Large intestine (tissue), 3 donors: ENCODE data around the gene IMPDH1. TPM values are rescaled to one million over a fixed set of nuclear protein-coding genes. Genes with fewer than 3 reads are reported as not detected.

Experiments used
- DNase-seq, 2 donors: peaks; one replicate each; pipeline versions ENCODE4 v3.0.0 to v3.0.0-alpha.2; 2013
- H3K27ac ChIP-seq: one replicate; pipeline ENCODE4 v1.5.1; 2013; ENCODE audit warnings: low read length
- H3K27me3 ChIP-seq: 2 replicates; pipeline ENCODE4 v1.6.1; 2013; ENCODE audit warnings: low read length; ENCODE audit not compliant: control insufficient read depth, insufficient read depth
- H3K36me3 ChIP-seq: 2 replicates; pipeline ENCODE4 v1.6.1; 2013; ENCODE audit warnings: low read length; ENCODE audit not compliant: control insufficient read depth, insufficient read depth
- H3K4me1 ChIP-seq: one replicate; pipeline ENCODE4 v1.6.1; 2013; ENCODE audit warnings: low read length; ENCODE audit not compliant: control insufficient read depth, insufficient read depth
- H3K4me3 ChIP-seq: one replicate; pipeline ENCODE4 v1.5.1; 2013; ENCODE audit warnings: low read length
- H3K9me3 ChIP-seq: one replicate; pipeline ENCODE4 v1.6.1; 2013; ENCODE audit warnings: mild to moderate bottlenecking, low read depth, low read length, moderate library complexity; ENCODE audit not compliant: control insufficient read depth
- whole genome bisulfite sequencing: methylation state at CpG from one replicate; pipeline ENCODE4 v1.1.5; 2013; ENCODE audit warnings: low lambda C conversion rate; ENCODE audit not compliant: insufficient coverage; 5-methylcytosine and 5-hydroxymethylcytosine counted together
- polyA plus RNA-seq: library from polyadenylated mRNA; unstranded; fragments of 120-200 nt; gene quantifications from one replicate; pipeline ENCODE4 v1.2.1, GENCODE V29; 2013

Gene IMPDH1
- polyA plus RNA-seq, 1 donor = 15.4 TPM

DNA sequence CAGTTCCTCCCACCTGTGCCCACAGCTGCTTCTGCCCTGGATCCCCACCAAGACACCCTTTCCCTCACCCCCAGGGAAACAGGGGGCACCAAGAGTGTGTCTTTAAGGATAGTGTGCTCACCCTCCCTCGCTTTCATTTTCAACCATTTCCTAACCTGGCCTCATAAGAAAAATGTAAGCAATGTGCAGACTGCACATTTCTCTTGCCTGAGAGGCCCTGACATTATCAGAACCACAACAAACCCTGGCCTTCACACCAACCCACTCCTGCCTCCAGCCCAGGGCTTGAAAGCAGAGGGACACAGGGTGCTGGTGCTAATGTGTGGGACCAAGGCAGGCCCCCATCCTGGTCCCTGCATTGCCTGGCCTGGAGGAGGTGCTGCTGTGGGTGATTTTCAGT is 11.0 kb upstream of the IMPDH1 start:
- no CpG with 5 or more reads among the region's 1 CpG for WGBS
- no peaks in the 10 kb centered on the region for H3K9me3 ChIP-seq
- no peaks in the 10 kb centered on the region for H3K36me3 ChIP-seq
- H3K27me3 ChIP-seq = no peaks in the 10 kb centered on the region
- no peak overlapping the region for H3K4me3 ChIP-seq
- no peak overlapping the region for H3K27ac ChIP-seq
- DNase-seq = no peak
- H3K4me1 ChIP-seq = peaks cover 3% of the 10 kb centered on the region

- Histone ChIP-seq H3K9me3 (no peaks in the 10 kb centered on the region), H3K27ac (no peak overlapping the region), H3K4me3 (no peak overlapping the region), H3K27me3 (peaks cover 2% of the 10 kb centered on the region), H3K36me3 (no peaks in the 10 kb centered on the region), H3K4me1 (peaks cover 3% of the 10 kb centered on the region)
- no peak for DNase-seq
- no CpG with 5 or more reads among the region's 7 CpGs for WGBS
Observed at GRCh38 chr7:128419257-128419656, 9.5 kb upstream of the IMPDH1 start.

GRCh38 chr7:128417071-128417470 is 7.3 kb upstream of the IMPDH1 start:
- Histone ChIP-seq H3K36me3 (no peaks in the 10 kb centered on the region), H3K4me1 (peaks cover 3% of the 10 kb centered on the region)
- WGBS = no CpG with 5 or more reads among the region's 3 CpGs

DNA sequence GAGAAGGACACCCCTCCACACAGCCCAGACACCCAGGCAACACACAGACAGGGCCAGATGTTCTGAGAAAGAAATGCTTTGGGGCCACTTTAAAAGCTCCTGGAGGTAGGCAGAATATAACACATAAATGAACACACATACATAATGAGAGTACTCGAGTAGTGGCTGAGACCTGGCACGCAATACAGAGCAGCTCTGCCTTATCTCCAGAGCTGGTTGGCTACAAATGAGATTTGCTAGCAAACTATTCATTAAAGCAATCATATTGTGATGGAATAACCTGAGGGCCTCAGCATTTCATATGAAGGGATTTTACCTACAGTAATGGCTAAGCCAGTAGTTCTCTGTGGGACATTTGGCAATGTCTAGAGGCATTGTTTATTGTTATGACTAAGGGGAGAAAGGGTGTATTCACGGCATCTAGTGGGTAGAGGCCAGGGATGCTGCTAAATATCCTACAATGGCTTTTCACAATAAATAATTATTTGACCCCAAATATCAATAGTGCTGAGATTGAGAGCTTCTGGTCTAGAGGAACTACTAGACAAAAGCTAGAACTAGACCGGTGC is 5.5 kb upstream of the IMPDH1 start:
- Histone ChIP-seq H3K27me3 (peaks cover 2% of the 10 kb centered on the region), H3K9me3 (no peaks in the 10 kb centered on the region), H3K36me3 (no peaks in the 10 kb centered on the region), H3K27ac (no peak overlapping the region), H3K4me3 (no peak overlapping the region), H3K4me1 (peaks cover 3% of the 10 kb centered on the region)
- WGBS = no CpG with 5 or more reads among the region's 4 CpGs
- DNase-seq = no peak

More at GRCh38 chr7:128417071-128417470, 7.3 kb upstream of the IMPDH1 start:
- no peak for DNase-seq
- H3K9me3 ChIP-seq = no peaks in the 10 kb centered on the region
- no peak overlapping the region for H3K4me3 ChIP-seq
- H3K27ac ChIP-seq = no peak overlapping the region
- peaks cover 2% of the 10 kb centered on the region for H3K27me3 ChIP-seq

GRCh38 chr7:128410451-128410753 is 620 bp upstream of the IMPDH1 start:
- H3K4me1 ChIP-seq = peaks cover 9% of the 10 kb centered on the region
- no CpG with 5 or more reads among the region's 6 CpGs for WGBS
- H3K9me3 ChIP-seq = no peaks in the 10 kb centered on the region
- H3K27ac ChIP-seq = peak overlapping the region; percentile 57
- peak overlapping the region; percentile 73 for H3K4me3 ChIP-seq
- DNase-seq = peak in 1 of 2 donors; percentile 37
- no peaks in the 10 kb centered on the region for H3K36me3 ChIP-seq
- peaks cover 21% of the 10 kb centered on the region for H3K27me3 ChIP-seq

DNA sequence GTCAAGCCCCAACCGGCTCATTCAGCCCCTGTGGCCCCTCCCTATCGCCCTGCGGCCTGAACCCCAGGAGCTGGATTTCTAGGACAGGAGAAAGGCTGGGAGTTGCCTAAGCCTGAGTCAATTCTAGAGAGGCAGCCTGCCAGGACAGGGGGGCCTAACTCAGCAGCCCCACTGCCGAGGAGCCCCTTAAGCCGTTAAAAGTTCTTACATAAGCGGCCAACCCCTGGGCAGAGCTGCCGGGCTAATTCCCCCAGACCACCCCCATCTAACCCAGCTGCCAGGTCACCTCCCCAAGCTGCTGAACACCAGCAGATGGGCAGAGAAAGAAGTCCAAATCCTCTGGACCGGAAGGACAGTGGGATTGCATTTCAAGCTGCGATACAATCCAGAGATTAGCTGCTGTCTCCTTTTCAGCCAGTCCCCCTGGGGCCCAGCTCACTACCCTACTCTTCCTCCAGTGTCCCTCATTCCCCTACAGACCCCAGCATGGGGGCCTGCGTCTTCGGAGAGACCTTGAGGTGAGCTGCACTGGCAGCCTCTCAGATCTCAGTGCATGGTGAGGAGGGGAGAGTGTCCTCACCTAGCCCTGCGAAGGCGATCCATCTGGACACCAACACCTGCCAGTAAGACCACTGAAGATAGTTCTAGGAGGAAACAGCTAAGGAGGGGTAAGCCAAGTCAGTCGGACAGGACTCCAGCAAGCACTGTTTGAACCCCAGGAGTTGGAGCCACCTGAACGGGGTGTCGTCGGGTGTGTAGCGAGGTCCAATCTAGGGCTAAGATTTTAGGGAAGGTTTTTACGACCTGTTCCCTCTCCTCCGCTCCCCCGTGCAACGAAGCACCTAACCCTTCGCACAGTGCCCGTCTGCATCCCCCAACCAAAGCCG is 830 bp downstream of the IMPDH1 start:
- H3K9me3 ChIP-seq = no peaks in the 10 kb centered on the region
- WGBS = no CpG with 5 or more reads among the region's 25 CpGs
- H3K27ac ChIP-seq = no peak overlapping the region
- peaks cover 24% of the 10 kb centered on the region for H3K27me3 ChIP-seq
- no peaks in the 10 kb centered on the region for H3K36me3 ChIP-seq
- H3K4me3 ChIP-seq = peak overlapping the region; percentile 47
- peaks cover 15% of the 10 kb centered on the region for H3K4me1 ChIP-seq
- no peak for DNase-seq

GRCh38 chr7:128407751-128408708 is 1.8 kb downstream of the IMPDH1 start:
- Histone ChIP-seq H3K27ac (no peak overlapping the region), H3K9me3 (no peaks in the 10 kb centered on the region), H3K27me3 (peaks cover 24% of the 10 kb centered on the region), H3K4me1 (peaks cover 15% of the 10 kb centered on the region), H3K36me3 (no peaks in the 10 kb centered on the region), H3K4me3 (no peak overlapping the region)
- DNase-seq = no peak
- WGBS = no CpG with 5 or more reads among the region's 11 CpGs

GRCh38 chr7:128407233-128407589 is 2.6 kb downstream of the IMPDH1 start:
- no peak for DNase-seq
- no peak overlapping the region for H3K27ac ChIP-seq
- H3K36me3 ChIP-seq = peaks cover 2% of the 10 kb centered on the region
- H3K27me3 ChIP-seq = peaks cover 24% of the 10 kb centered on the region
- no peaks in the 10 kb centered on the region for H3K9me3 ChIP-seq
- no peak overlapping the region for H3K4me3 ChIP-seq
- WGBS = no CpG with 5 or more reads among the region's 7 CpGs
- H3K4me1 ChIP-seq = peaks cover 15% of the 10 kb centered on the region

GRCh38 chr7:128406314-128407232 is 3.2 kb downstream of the IMPDH1 start:
- peaks cover 24% of the 10 kb centered on the region for H3K27me3 ChIP-seq
- no peaks in the 10 kb centered on the region for H3K9me3 ChIP-seq
- no peak overlapping the region for H3K27ac ChIP-seq
- WGBS = no CpG with 5 or more reads among the region's 17 CpGs
- DNase-seq = peak in 1 of 2 donors; percentile 54
- H3K36me3 ChIP-seq = peaks cover 2% of the 10 kb centered on the region
- H3K4me3 ChIP-seq = no peak overlapping the region
- peaks cover 15% of the 10 kb centered on the region for H3K4me1 ChIP-seq
